Natural killer cell (primary cell): ENCODE results near the gene CDCA3. TPM values are rescaled to one million over a fixed set of nuclear protein-coding genes. Genes with fewer than 3 reads are reported as not detected.

Source experiments
- ATAC-seq, 3 donors: fragments of 150-1000 bp in 2 of 3; fragments of 200-7000 bp in 1 of 3; cut with Tn5 transposase; 1 replicate in 1 of 3; 2 replicates in 2 of 3; pipeline ENCODE4 v1.10.0; 2021; ENCODE audit warnings: mild to moderate bottlenecking in 2 of 3, moderate library complexity in 2 of 3
- DNase-seq, 2 donors: peaks; one replicate each; pipeline versions ENCODE4 v3.0.0 to v3.0.0-alpha.2; 2013 to 2021; ENCODE audit warnings: mixed read lengths in 1 of 2
- H3K27ac ChIP-seq: one replicate; pipeline ENCODE4 v1.5.1; 2013; ENCODE audit warnings: mild to moderate bottlenecking, low read length
- H3K27me3 ChIP-seq: one replicate; pipeline ENCODE4 v1.6.1; 2013; ENCODE audit warnings: low read length; ENCODE audit not compliant: control insufficient read depth, insufficient read depth
- H3K36me3 ChIP-seq: one replicate; pipeline ENCODE4 v1.6.1; 2013; ENCODE audit warnings: low read length; ENCODE audit not compliant: control insufficient read depth, insufficient read depth
- H3K4me1 ChIP-seq: one replicate; pipeline ENCODE4 v1.6.1; 2013; ENCODE audit warnings: low read length; ENCODE audit not compliant: control insufficient read depth, insufficient read depth
- H3K4me3 ChIP-seq: one replicate; pipeline ENCODE4 v1.5.1; 2013; ENCODE audit warnings: low read length
- H3K9me3 ChIP-seq: one replicate; pipeline ENCODE4 v1.6.1; 2013; ENCODE audit warnings: low read length; ENCODE audit not compliant: control insufficient read depth, insufficient read depth
- H3K27ac Mint-ChIP-seq, 2 donors: one replicate each; pipeline ENCODE4 v1.8.0; 2022; ENCODE audit warnings: mild to moderate bottlenecking in 2 of 2, mixed read lengths in 2 of 2, moderate library complexity in 1 of 2
- H3K27me3 Mint-ChIP-seq, 2 donors: one replicate each; pipeline ENCODE4 v1.8.0; 2022; ENCODE audit warnings: low read depth in 2 of 2, mixed read lengths in 2 of 2
- H3K36me3 Mint-ChIP-seq: one replicate; pipeline ENCODE4 v1.8.0; 2022; ENCODE audit warnings: mixed read lengths
- H3K4me1 Mint-ChIP-seq, 2 donors: one replicate each; pipeline ENCODE4 v1.8.0; 2022; ENCODE audit warnings: mixed read lengths in 2 of 2
- H3K4me3 Mint-ChIP-seq: one replicate; pipeline ENCODE4 v1.8.0; 2022; ENCODE audit warnings: mild to moderate bottlenecking, moderate library complexity, mixed read lengths
- H3K9me3 Mint-ChIP-seq, 2 donors: one replicate each; pipeline ENCODE4 v1.8.0; 2022; ENCODE audit warnings: mixed read lengths in 2 of 2
- CTCF ChIP-seq: fragments of 200-600 bp; IDR thresholded peaks from one replicate; pipeline ENCODE4 v1.8.0; 2022; ENCODE audit warnings: antibody characterized with exemption
- WGBS: methylation state at CpG from one replicate; pipeline ENCODE4 v1.1.7; 2013; ENCODE audit warnings: missing lambda C conversion rate; ENCODE audit not compliant: insufficient coverage; 5-methylcytosine and 5-hydroxymethylcytosine counted together
- intact Hi-C: fragments of 100-400 bp; cut with micrococcal nuclease; formaldehyde crosslinking; loops from one replicate; pipeline ENCODE4 v1.14.2; 2022
- total RNA-seq, 4 donors: library from RNA; stranded (reverse); fragments of 120-200 nt in 1 of 4; gene quantifications; one replicate each; pipeline versions ENCODE4 v1.2.3 to v1.2.4, GENCODE V29; 2013 to 2022

The CDCA3 gene
- total RNA-seq, 3 donors from 2014 or later (not counting 1 experiment from before 2014, with no cell fraction given): 1.4 to 3.3 (median 1.4) TPM

- Histone ChIP-seq H3K27me3 (no peaks in the 10 kb centered on the region), H3K4me3 (no peak within 1 kb of the TSS), H3K4me1 (peaks cover 1% of the 10 kb centered on the region), H3K27ac (no peak within 1 kb of the TSS), H3K36me3 (no peaks in the 10 kb centered on the region), H3K9me3 (no peaks in the 10 kb centered on the region)
- Mint-ChIP-seq H3K27ac (no peak within 1 kb of the TSS), H3K27me3 (no peaks in the 10 kb centered on the region), H3K4me3 (no peak within 1 kb of the TSS), H3K9me3 (no peaks in the 10 kb centered on the region), H3K4me1 (no peaks in the 10 kb centered on the region), H3K36me3 (no peaks in the 10 kb centered on the region)
- no peak for ATAC-seq
- 86% methylated on average over 24 of the region's 24 CpGs for WGBS
- no peak for DNase-seq
- TF ChIP-seq CTCF: no peak
- intact Hi-C loops: no loop called here
These were observed 10.1 kb downstream of the CDCA3 start, which contains the start of gene GNB3 for GRCh38 chr12:6840761-6841515. GNB3 (plus strand) TSS chr12:6840925; CDS start chr12:6841288, 363 bp downstream.

DNA sequence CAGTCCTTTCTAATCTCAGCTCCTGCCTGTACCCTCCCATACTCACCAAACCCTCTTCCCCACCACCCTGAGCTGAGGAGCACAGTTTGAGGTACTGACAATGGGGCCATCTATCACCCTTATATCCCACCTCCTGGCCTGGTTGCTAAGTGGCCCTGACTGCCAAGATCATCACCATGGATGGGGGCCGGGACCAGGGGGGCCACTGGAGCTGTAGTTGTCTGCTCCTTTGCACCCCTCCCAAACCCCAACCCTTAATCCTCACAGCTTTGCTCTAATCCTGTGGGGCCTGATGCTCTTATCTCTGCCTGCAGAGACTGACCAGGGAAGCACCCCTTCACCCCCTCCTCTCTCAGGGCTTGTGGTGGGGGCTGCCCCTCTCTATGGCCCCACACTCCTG is 10.8 kb downstream of the CDCA3 start:
- Histone ChIP-seq H3K27me3 (no peaks in the 10 kb centered on the region), H3K9me3 (no peaks in the 10 kb centered on the region), H3K36me3 (no peaks in the 10 kb centered on the region), H3K4me3 (no peak overlapping the region), H3K27ac (no peak overlapping the region), H3K4me1 (peaks cover 4% of the 10 kb centered on the region)
- no peak for TF ChIP-seq CTCF
- Mint-ChIP-seq H3K36me3 (no peaks in the 10 kb centered on the region), H3K27ac (no peak overlapping the region), H3K9me3 (no peaks in the 10 kb centered on the region), H3K27me3 (no peaks in the 10 kb centered on the region), H3K4me1 (no peaks in the 10 kb centered on the region), H3K4me3 (no peak overlapping the region)
- intact Hi-C loops: no loop called here
- DNase-seq: no peak
- 81% methylated on average over 1 of the region's 1 CpG for WGBS
- ATAC-seq: no peak

DNA sequence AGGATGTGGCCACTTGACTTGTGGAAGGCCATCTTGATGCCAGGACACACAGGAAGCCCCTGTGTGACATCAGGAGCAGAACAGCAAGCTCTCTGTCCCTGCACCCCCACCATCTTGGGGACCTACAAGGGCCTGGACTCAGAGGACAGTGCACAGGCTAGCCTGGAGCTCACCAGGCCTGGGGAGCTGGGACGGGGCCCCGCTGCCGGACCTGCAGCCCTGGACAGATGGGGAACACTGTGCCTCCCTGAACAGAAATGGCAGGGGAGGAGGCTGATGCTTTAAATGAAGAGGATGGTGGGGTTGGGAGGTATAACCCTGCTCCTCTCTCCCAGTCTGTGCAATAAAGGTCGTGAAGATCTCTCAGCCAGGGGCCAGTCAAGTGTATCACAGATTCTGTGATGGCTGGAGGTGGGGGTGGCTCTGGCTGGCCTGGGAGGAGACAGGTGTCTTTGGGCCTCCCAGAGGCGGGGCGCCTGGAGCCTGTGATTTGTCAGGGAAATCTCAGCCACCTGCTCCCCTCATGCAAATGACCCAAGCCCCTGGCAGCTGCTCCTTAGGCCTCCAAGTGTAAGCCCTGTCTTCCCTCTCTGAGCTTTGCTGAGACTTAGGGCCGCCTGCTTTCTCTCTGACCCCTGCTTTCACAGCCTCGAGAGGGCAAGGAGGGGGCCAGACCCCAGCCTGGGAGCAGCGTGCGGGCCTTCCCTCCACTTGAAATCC is 11.4 kb downstream of the CDCA3 start:
- intact Hi-C loops: no loop called here
- no peaks in the 10 kb centered on the region for H3K27me3 ChIP-seq
- H3K4me3 Mint-ChIP-seq: no peak overlapping the region
- no peaks in the 10 kb centered on the region for H3K36me3 ChIP-seq
- H3K27me3 Mint-ChIP-seq: no peaks in the 10 kb centered on the region
- DNase-seq (no peak), ATAC-seq (no peak)
- no peak overlapping the region for H3K4me3 ChIP-seq
- no peak overlapping the region for H3K27ac Mint-ChIP-seq
- H3K36me3 Mint-ChIP-seq: no peaks in the 10 kb centered on the region
- peaks cover 4% of the 10 kb centered on the region for H3K4me1 ChIP-seq
- TF ChIP-seq CTCF: no peak
- no peaks in the 10 kb centered on the region for H3K9me3 ChIP-seq
- H3K27ac ChIP-seq: no peak overlapping the region
- H3K4me1 Mint-ChIP-seq: no peaks in the 10 kb centered on the region
- no peaks in the 10 kb centered on the region for H3K9me3 Mint-ChIP-seq
- 83% methylated on average over 10 of the region's 10 CpGs for WGBS
